Ishikawa (cell line): ENCODE data around the gene MTSS2.

Experiments
- CEBPB ChIP-seq: IDR thresholded peaks from 2 replicates; pipeline ENCODE4 v1.6.1; 2012
- EP300 ChIP-seq: IDR thresholded peaks from 2 replicates; pipeline ENCODE4 v1.6.1; 2012; ENCODE audit warnings: borderline replicate concordance
- NFIC ChIP-seq: IDR thresholded peaks from 2 replicates; pipeline ENCODE4 v1.6.1; 2012
- RAD21 ChIP-seq: IDR thresholded peaks from 2 replicates; pipeline ENCODE4 v1.6.1; 2012; ENCODE audit warnings: low read depth
- TCF12 ChIP-seq: IDR thresholded peaks from 2 replicates; pipeline ENCODE4 v1.6.1; 2012; ENCODE audit warnings: low read depth
- YY1 ChIP-seq: IDR thresholded peaks from 2 replicates; pipeline ENCODE4 v1.6.1; 2012; ENCODE audit warnings: low read depth
- TF ChIP-seq, protein P1 (sequence below): IDR thresholded peaks from 2 replicates; pipeline ENCODE4 v1.6.1; 2012
- TF ChIP-seq, protein P2 (sequence below): IDR thresholded peaks from 2 replicates; pipeline ENCODE4 v1.6.1; 2012; ENCODE audit warnings: low read depth, mild to moderate bottlenecking

DNA sequence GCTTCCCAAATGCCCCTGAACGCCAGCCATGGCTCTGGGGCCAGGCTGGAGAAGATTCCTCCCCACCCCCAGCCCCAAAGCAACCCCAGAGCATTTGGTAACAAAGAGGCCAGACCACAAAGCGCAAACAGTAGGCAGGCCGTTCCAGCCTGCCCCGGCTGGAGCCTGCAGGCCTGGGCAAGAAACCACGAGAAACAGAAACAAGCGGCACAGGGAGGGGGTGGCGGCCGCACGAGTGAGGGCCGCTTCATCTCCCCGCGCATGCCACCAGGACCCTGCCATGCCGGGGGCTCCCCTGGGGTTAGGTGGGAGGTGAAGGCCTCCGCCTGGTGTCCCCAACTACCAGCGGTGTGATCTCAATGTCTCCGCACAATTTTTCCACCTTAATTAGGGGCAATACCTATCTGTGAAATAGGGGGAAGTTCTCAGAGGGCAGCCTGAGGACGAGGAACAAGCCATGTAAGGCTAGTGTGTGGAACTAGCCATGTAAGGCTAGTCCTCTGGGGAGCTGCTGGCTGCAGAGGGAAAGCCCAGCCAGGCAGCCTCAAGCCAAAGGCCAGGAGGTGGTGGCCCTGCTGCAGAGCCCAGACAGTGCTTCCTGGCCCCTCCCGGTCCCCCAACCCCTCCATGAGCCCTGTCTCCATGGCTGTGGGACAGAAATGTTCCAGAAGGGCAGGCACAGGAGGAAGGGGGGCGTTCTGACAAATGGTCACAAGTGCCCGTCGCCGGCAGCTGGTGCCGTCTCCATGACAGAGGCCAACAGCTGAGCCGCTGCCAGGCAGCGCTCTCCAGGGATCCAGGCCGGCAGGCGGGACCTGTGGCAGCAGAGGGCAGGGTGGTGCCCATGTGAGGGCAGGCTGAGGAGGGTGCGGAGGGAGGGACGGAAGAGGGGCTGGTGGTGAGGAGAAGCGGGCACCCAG lies 14.5 kb upstream of the MTSS2 start:
- TF ChIP-seq NFIC: no peak
- no peak for TF ChIP-seq CEBPB
- no peak for TF ChIP-seq RAD21
- TF ChIP-seq EP300: no peak
- TF ChIP-seq YY1: no peak
- TF ChIP-seq, protein P1, sequence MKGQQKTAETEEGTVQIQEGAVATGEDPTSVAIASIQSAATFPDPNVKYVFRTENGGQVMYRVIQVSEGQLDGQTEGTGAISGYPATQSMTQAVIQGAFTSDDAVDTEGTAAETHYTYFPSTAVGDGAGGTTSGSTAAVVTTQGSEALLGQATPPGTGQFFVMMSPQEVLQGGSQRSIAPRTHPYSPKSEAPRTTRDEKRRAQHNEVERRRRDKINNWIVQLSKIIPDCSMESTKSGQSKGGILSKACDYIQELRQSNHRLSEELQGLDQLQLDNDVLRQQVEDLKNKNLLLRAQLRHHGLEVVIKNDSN: no peak
- TF ChIP-seq, protein P2, sequence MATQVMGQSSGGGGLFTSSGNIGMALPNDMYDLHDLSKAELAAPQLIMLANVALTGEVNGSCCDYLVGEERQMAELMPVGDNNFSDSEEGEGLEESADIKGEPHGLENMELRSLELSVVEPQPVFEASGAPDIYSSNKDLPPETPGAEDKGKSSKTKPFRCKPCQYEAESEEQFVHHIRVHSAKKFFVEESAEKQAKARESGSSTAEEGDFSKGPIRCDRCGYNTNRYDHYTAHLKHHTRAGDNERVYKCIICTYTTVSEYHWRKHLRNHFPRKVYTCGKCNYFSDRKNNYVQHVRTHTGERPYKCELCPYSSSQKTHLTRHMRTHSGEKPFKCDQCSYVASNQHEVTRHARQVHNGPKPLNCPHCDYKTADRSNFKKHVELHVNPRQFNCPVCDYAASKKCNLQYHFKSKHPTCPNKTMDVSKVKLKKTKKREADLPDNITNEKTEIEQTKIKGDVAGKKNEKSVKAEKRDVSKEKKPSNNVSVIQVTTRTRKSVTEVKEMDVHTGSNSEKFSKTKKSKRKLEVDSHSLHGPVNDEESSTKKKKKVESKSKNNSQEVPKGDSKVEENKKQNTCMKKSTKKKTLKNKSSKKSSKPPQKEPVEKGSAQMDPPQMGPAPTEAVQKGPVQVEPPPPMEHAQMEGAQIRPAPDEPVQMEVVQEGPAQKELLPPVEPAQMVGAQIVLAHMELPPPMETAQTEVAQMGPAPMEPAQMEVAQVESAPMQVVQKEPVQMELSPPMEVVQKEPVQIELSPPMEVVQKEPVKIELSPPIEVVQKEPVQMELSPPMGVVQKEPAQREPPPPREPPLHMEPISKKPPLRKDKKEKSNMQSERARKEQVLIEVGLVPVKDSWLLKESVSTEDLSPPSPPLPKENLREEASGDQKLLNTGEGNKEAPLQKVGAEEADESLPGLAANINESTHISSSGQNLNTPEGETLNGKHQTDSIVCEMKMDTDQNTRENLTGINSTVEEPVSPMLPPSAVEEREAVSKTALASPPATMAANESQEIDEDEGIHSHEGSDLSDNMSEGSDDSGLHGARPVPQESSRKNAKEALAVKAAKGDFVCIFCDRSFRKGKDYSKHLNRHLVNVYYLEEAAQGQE: no peak
- TF ChIP-seq TCF12: no peak
